Stomach (tissue), 4 donors: ENCODE results near the gene ZFP28.

Experiments
- CTCF ChIP-seq, 7 experiments: fragments of 450-650 bp in 4 of 7; fragments of 200-600 bp in 3 of 7; sonication (generic) in 3 of 7; IDR thresholded peaks; one replicate each; pipeline ENCODE4 v1.5.1; 2016 to 2019; ENCODE audit warnings: antibody characterized with exemption in 7 of 7, control low read depth in 2 of 7, mild to moderate bottlenecking in 1 of 7
- EP300 ChIP-seq: sonication (generic); formaldehyde crosslinking; IDR thresholded peaks from one replicate; pipeline ENCODE4 v1.6.1; 2017; ENCODE audit warnings: antibody characterized with exemption
- POLR2A ChIP-seq, 4 donors: fragments of 450-650 bp; IDR thresholded peaks; one replicate each; pipeline ENCODE4 v1.6.1; 2016; ENCODE audit warnings: antibody characterized with exemption in 4 of 4, control low read depth in 2 of 4, mild to moderate bottlenecking in 1 of 4, moderate library complexity in 1 of 4
- POLR2AphosphoS5 ChIP-seq, 3 donors: sonication (generic); formaldehyde crosslinking; IDR thresholded peaks; one replicate each; pipeline ENCODE4 v1.6.1; 2016; ENCODE audit warnings: antibody characterized with exemption in 3 of 3

DNA sequence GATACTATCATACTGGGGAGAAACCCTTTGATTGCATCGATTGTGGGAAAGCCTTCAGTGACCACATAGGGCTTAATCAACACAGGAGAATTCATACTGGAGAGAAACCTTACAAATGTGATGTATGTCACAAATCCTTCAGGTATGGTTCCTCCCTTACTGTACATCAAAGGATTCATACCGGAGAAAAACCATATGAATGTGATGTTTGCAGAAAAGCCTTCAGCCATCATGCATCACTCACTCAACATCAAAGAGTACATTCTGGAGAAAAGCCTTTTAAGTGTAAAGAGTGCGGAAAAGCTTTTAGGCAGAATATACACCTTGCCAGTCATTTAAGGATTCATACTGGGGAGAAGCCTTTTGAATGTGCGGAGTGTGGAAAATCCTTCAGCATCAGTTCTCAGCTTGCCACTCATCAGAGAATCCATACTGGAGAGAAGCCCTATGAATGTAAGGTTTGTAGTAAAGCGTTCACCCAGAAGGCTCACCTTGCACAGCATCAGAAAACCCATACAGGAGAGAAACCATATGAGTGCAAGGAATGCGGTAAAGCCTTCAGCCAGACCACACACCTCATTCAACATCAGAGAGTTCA is 15.6 kb downstream of the ZFP28 start:
- TF ChIP-seq CTCF (IDR thresholded peaks at IDR 0.05) = no peak
- TF ChIP-seq POLR2A (IDR thresholded peaks at IDR 0.05) = no peak
- no peak for TF ChIP-seq POLR2AphosphoS5 (IDR thresholded peaks at IDR 0.05)
- no peak for TF ChIP-seq EP300
